ENCODE data around the gene BMAL1. TPM values are rescaled to one million over a fixed set of nuclear protein-coding genes. Genes with fewer than 3 reads are reported as not detected.

BMAL1 gene
- total RNA-seq, 1 donor, result 13.0 TPM

DNA sequence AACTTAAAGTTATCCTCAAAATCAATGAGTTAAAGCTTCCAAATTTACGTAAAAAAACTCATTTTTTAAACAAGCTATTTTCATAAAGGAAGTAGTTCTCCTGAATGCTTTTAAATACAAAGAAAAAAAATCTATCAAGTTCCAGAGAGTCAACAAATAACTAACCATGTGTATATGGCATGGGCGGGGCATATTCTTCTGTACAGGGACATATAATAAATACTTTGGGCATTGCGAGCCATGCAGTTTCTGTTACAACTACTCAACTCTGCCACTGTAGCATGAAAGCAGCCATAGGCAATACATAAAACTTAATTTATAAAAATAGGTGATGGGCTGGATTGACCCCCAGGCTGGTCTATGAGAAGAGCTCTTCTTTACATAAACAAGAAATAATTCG is 127.6 kb downstream of the BMAL1 start:
- Histone ChIP-seq H3K27me3 (ENCODE audit: insufficient read depth, low read length) (no peaks in the 10 kb centered on the region), H3K36me3 (ENCODE audit: insufficient read depth, low read length) (peaks cover 5% of the 10 kb centered on the region), H3K79me2 (ENCODE audit: insufficient read depth, low read length) (no peaks in the 10 kb centered on the region), H4K20me1 (ENCODE audit: insufficient read depth, low read length) (no peaks in the 10 kb centered on the region), H3K4me2 (ENCODE audit: insufficient read depth, low read length) (no peak overlapping the region), H3K27ac (ENCODE audit: low read depth, low read length) (no peak overlapping the region), H3K4me1 (ENCODE audit: insufficient read depth, low read length) (no peaks in the 10 kb centered on the region), H3K4me3 (ENCODE audit: insufficient read depth, low read length) (no peak overlapping the region), H3K9me3 (ENCODE audit: low read depth, low read length) (no peaks in the 10 kb centered on the region), H2AFZ (ENCODE audit: low read length) (no peak overlapping the region)
- TF ChIP-seq, protein P1, sequence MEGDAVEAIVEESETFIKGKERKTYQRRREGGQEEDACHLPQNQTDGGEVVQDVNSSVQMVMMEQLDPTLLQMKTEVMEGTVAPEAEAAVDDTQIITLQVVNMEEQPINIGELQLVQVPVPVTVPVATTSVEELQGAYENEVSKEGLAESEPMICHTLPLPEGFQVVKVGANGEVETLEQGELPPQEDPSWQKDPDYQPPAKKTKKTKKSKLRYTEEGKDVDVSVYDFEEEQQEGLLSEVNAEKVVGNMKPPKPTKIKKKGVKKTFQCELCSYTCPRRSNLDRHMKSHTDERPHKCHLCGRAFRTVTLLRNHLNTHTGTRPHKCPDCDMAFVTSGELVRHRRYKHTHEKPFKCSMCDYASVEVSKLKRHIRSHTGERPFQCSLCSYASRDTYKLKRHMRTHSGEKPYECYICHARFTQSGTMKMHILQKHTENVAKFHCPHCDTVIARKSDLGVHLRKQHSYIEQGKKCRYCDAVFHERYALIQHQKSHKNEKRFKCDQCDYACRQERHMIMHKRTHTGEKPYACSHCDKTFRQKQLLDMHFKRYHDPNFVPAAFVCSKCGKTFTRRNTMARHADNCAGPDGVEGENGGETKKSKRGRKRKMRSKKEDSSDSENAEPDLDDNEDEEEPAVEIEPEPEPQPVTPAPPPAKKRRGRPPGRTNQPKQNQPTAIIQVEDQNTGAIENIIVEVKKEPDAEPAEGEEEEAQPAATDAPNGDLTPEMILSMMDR (IDR thresholded peaks at IDR 0.05; ENCODE audit: extremely low read depth, low read depth, low read length), result no peak
- DNase-seq (ENCODE audit: insufficient read length, low spot score, missing footprints), result no peak

DNA sequence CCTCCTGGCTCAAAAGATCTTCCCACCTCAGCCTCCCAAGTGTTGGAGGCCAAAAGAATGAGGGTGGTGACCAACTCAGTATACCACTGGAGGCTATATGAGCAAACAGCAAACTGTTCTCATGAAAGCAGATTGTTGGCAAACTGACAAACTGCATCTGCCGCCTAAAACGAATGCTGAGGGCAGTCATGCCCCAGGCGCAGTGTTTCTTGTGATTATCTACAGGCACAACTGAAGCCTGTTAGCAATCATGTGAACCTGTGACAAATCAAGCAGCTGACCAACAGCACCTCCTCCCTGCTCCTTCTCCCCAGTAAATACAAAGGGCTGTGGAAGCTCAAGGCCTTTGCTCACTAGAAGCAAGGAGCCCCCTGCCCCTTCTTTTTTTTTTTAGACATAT is 137.6 kb downstream of the BMAL1 start:
- Histone ChIP-seq H3K9me3 (ENCODE audit: low read depth, low read length) (no peaks in the 10 kb centered on the region), H3K27ac (ENCODE audit: low read depth, low read length) (no peak overlapping the region), H2AFZ (ENCODE audit: low read length) (no peak overlapping the region), H4K20me1 (ENCODE audit: insufficient read depth, low read length) (peaks cover 2% of the 10 kb centered on the region), H3K27me3 (ENCODE audit: insufficient read depth, low read length) (no peaks in the 10 kb centered on the region), H3K4me2 (ENCODE audit: insufficient read depth, low read length) (no peak overlapping the region), H3K36me3 (ENCODE audit: insufficient read depth, low read length) (peaks cover 14% of the 10 kb centered on the region), H3K4me1 (ENCODE audit: insufficient read depth, low read length) (no peaks in the 10 kb centered on the region), H3K4me3 (ENCODE audit: insufficient read depth, low read length) (no peak overlapping the region), H3K79me2 (ENCODE audit: insufficient read depth, low read length) (no peaks in the 10 kb centered on the region)
- DNase-seq (ENCODE audit: insufficient read length, low spot score, missing footprints), result no peak
- TF ChIP-seq, protein P1 (IDR thresholded peaks at IDR 0.05; ENCODE audit: extremely low read depth, low read depth, low read length), result no peak

DNA sequence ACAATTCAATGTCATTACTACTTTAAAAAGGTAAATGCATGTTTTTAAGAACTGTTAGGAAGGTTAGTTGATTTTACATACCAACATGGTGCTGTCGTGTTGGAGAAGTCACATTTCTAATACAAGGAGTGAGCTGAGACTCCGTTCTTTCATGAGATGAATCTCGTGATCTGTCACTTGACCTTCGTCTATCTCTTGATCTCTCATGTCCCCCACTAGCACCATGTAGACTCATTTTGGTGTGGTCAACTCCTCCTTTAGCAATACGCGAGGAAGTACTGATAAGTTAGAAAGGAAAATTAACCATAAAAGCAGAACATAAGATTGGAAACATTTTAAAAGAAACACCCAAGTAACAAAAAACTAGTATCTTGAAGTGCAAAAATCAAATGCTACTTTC is 144.0 kb downstream of the BMAL1 start:
- Histone ChIP-seq H2AFZ (ENCODE audit: low read length) (no peak overlapping the region), H3K9me3 (ENCODE audit: low read depth, low read length) (no peaks in the 10 kb centered on the region), H3K4me3 (ENCODE audit: insufficient read depth, low read length) (no peak overlapping the region), H3K36me3 (ENCODE audit: insufficient read depth, low read length) (peaks cover 5% of the 10 kb centered on the region), H3K27ac (ENCODE audit: low read depth, low read length) (no peak overlapping the region), H4K20me1 (ENCODE audit: insufficient read depth, low read length) (peaks cover 6% of the 10 kb centered on the region), H3K79me2 (ENCODE audit: insufficient read depth, low read length) (peaks cover 31% of the 10 kb centered on the region), H3K4me2 (ENCODE audit: insufficient read depth, low read length) (no peak overlapping the region), H3K4me1 (ENCODE audit: insufficient read depth, low read length) (peaks cover 8% of the 10 kb centered on the region), H3K27me3 (ENCODE audit: insufficient read depth, low read length) (no peaks in the 10 kb centered on the region)
- no peak for DNase-seq (ENCODE audit: insufficient read length, low spot score, missing footprints)
- TF ChIP-seq, protein P1 (IDR thresholded peaks at IDR 0.05; ENCODE audit: extremely low read depth, low read depth, low read length), result no peak

DNA sequence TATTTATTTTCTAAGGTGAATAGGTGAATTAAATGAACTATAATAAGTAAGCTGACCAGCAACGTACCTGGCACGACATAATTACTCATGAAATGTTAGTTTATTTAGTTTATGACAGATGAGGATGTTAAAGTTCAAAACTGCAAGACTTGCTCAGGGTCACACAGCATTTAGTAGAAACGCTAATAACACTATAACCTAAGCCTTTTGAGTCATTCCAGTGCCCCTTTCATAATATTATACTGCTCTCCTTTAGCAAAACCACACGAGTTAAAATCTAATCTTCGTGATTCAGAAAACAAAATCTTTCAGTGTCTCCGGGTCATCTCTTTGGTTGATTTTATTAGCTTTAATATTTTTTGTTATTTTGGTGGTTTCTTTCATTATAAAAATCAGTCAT is 145.8 kb downstream of the BMAL1 start:
- H3K79me2 ChIP-seq (ENCODE audit: insufficient read depth, low read length), result peaks cover 47% of the 10 kb centered on the region
- no peak overlapping the region for H2AFZ ChIP-seq (ENCODE audit: low read length)
- H3K4me3 ChIP-seq (ENCODE audit: insufficient read depth, low read length), result no peak overlapping the region
- TF ChIP-seq, protein P1 (IDR thresholded peaks at IDR 0.05; ENCODE audit: extremely low read depth, low read depth, low read length), result no peak
- no peak overlapping the region for H3K27ac ChIP-seq (ENCODE audit: low read depth, low read length)
- peaks cover 4% of the 10 kb centered on the region for H3K36me3 ChIP-seq (ENCODE audit: insufficient read depth, low read length)
- no peak overlapping the region for H3K4me2 ChIP-seq (ENCODE audit: insufficient read depth, low read length)
- H3K4me1 ChIP-seq (ENCODE audit: insufficient read depth, low read length), result peaks cover 8% of the 10 kb centered on the region
- no peaks in the 10 kb centered on the region for H3K9me3 ChIP-seq (ENCODE audit: low read depth, low read length)
- no peaks in the 10 kb centered on the region for H3K27me3 ChIP-seq (ENCODE audit: insufficient read depth, low read length)
- H4K20me1 ChIP-seq (ENCODE audit: insufficient read depth, low read length), result peaks cover 6% of the 10 kb centered on the region
- DNase-seq (ENCODE audit: insufficient read length, low spot score, missing footprints), result no peak
